Measurements from ENCODE around the gene LIMA1. TPM values are rescaled to one million over a fixed set of nuclear protein-coding genes. Genes with fewer than 3 reads are reported as not detected.

LIMA1 gene
- total RNA-seq, 1 donor from 2014 or later: 115 TPM

DNA sequence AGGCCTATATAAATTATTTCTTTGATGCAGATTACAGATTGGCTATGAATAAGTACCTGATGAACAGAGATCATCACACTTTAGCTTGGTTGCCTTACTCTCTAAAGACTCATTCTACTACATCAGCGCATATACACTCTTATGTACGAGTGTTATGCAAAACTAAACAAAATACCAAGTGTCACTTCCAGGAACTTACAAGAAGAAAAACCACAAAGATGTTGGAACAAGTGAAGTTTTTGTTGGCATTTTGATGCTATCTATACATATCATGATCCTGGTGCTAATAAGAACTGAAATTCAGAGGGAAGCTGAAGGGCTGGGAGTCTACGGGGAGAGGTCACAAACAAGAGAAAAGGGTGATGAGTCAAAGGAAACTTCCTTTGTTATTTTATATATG lies 68.3 kb downstream of the LIMA1 start:
- TF ChIP-seq CTCF (IDR thresholded peaks at IDR 0.05; ENCODE audit: unreplicated experiment): no peak
- Mint-ChIP-seq H3K27ac (peak overlapping the region; percentile 19), H3K4me1 (peaks cover 48% of the 10 kb centered on the region), H3K4me3 (no peak overlapping the region), H3K36me3 (peaks cover 8% of the 10 kb centered on the region), H3K9me3 (no peaks in the 10 kb centered on the region), H3K27me3 (ENCODE audit: low read depth) (no peaks in the 10 kb centered on the region)
- no peak for DNase-seq (ENCODE audit: low spot score in 2 of 2, unreplicated experiment in 2 of 2)

DNA sequence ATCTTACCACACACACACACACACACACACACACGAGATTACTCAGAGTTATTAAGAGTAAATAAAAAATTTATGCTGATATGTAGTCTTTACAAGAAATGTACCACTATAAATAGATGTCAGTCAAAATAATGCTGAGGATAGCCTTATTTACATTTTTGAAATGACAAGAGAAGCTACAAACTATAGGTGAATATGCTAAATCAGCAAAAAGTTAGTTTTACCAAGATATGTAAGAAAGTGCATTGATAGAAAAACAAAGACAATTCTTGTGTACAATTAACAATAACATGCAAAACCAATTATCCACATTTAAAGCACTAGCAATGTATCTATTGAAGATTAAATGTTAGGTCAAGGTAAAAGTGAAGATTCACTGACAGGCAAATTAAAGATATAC lies 69.3 kb downstream of the LIMA1 start:
- Mint-ChIP-seq H3K9me3 (no peaks in the 10 kb centered on the region), H3K36me3 (peaks cover 8% of the 10 kb centered on the region), H3K27ac (peak overlapping the region; percentile 6), H3K4me3 (no peak overlapping the region), H3K27me3 (ENCODE audit: low read depth) (no peaks in the 10 kb centered on the region), H3K4me1 (peaks cover 42% of the 10 kb centered on the region)
- no peak for TF ChIP-seq CTCF (IDR thresholded peaks at IDR 0.05; ENCODE audit: unreplicated experiment)
- no peak for DNase-seq (ENCODE audit: low spot score in 2 of 2, unreplicated experiment in 2 of 2)

GRCh38 chr12:50213439-50213838 lies 69.9 kb downstream of the LIMA1 start:
- Mint-ChIP-seq H3K27me3 (ENCODE audit: low read depth) (no peaks in the 10 kb centered on the region), H3K36me3 (peaks cover 7% of the 10 kb centered on the region), H3K27ac (peak overlapping the region; percentile 89), H3K4me3 (no peak overlapping the region), H3K9me3 (no peaks in the 10 kb centered on the region), H3K4me1 (peaks cover 39% of the 10 kb centered on the region)
- TF ChIP-seq CTCF (IDR thresholded peaks at IDR 0.05; ENCODE audit: unreplicated experiment): no peak
- DNase-seq (ENCODE audit: low spot score in 2 of 2, unreplicated experiment in 2 of 2): no peak

DNA sequence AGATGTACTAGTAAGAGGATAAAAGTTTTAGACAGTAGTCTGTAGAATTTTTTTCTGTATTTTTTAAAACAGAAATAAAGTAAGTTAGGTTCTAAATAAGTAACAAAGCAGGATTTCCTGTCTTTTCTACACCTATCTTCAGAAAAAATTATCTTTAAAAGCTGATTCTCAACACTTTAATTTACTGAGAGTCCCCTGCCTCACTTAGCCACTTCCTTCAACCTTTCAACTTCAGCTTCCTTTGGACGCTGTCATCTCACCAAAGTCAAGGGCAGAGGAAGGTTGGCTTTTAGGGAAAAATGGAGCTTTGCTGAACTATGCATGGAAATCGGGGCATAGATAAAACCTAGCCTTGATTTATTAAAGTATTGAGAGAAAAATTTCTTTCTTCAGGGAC lies 71.3 kb downstream of the LIMA1 start:
- Mint-ChIP-seq H3K27me3 (ENCODE audit: low read depth) (no peaks in the 10 kb centered on the region), H3K4me3 (no peak overlapping the region), H3K4me1 (peaks cover 33% of the 10 kb centered on the region), H3K36me3 (peaks cover 8% of the 10 kb centered on the region), H3K9me3 (no peaks in the 10 kb centered on the region), H3K27ac (peak overlapping the region; percentile 97)
- no peak for DNase-seq (ENCODE audit: low spot score in 2 of 2, unreplicated experiment in 2 of 2)
- no peak for TF ChIP-seq CTCF (IDR thresholded peaks at IDR 0.05; ENCODE audit: unreplicated experiment)

GRCh38 chr12:50211392-50212070 lies 71.8 kb downstream of the LIMA1 start:
- Mint-ChIP-seq H3K4me1 (peaks cover 32% of the 10 kb centered on the region), H3K9me3 (no peaks in the 10 kb centered on the region), H3K27ac (peak overlapping the region; percentile 97), H3K36me3 (peaks cover 8% of the 10 kb centered on the region), H3K4me3 (no peak overlapping the region), H3K27me3 (ENCODE audit: low read depth) (no peaks in the 10 kb centered on the region)
- TF ChIP-seq CTCF (IDR thresholded peaks at IDR 0.05; ENCODE audit: unreplicated experiment): no peak
- DNase-seq (ENCODE audit: low spot score in 2 of 2, unreplicated experiment in 2 of 2): no peak

All from mesothelial cell of epicardium (in vitro differentiated cells).